Epithelial cell of umbilical artery (primary cell): ENCODE data around the gene DUSP6. TPM values are rescaled to one million over a fixed set of nuclear protein-coding genes. Genes with fewer than 3 reads are reported as not detected.

Source experiments
- total RNA-seq: library from RNA; depleted of rRNA; stranded (reverse); fragments of >200 nt; gene quantifications from 2 replicates; pipeline ENCODE4 v1.2.3, GENCODE V29; 2014

Gene DUSP6
- 214 and 503 TPM in 2 replicates for total RNA-seq

GRCh38 chr12:89352492-89353187 is at the start of gene DUSP6:
TSS of gene DUSP6 (minus strand) at chr12:89352501. CDS start at chr12:89352039, 462 bp downstream.

Other genes with a start within 250 kb of the DUSP6 start
- 17.5 and 19.5 TPM in 2 replicates for gene GALNT4, start 172.3 kb upstream of the DUSP6 start, total RNA-seq
- gene POC1B, start 173.5 kb upstream of the DUSP6 start, total RNA-seq, result 12.9 and 15.9 TPM in 2 replicates